ENCODE data around the gene MYCBP. TPM values are rescaled to one million over a fixed set of nuclear protein-coding genes. Genes with fewer than 3 reads are reported as not detected.

MYCBP gene
- total and polyA plus RNA-seq, 2 of the 13 experiments (the other 11 are each of a cell fraction or from before 2014, with no cell fraction given), result 11.4 to 30.4 TPM

DNA sequence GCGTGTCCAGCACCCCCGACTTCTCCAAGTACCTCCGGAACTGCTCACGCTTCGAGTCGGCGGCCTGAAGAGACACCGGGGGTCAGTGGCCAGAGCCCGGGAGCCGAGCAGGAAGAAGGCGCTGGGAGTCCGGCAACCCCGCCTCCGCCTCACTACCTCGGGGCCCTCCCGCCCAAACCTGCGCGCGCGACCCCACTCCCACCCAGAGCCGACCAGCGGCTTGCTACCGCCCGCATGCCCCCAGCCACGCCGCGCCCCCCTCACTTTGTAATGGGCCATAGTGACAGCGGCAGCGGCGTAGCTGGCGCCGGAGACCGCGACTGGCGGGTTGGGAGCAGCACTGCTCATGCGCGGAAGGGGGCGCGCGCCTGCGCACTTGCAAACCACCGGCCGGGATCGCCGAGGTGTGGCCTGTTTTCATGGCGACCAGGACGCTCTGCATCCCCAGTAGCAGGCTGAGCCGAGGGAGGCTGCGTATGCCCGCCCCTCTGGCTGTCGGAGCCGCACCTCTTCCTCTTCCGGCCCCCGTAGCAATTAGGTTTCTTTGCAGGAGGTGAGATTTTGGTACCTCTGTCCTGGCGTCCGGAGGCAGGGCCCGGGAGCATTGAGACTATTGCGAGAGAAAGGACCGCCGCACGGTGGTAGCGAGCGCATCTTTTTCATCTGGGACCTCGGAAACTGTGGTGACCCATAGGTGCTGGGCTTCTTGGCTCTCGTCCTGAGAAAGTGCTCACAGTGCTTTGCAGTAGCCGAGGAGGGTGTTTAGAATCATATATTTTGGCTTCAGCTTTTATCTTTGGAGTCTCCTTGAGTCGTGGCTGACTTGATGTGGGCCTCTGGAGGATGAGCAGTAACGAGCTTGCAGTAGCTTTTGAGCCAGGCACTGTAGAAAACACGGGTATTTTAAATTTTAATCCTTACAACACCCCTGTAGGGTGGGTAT lies at the start of gene MYCBP (continued):
- TF ChIP-seq E2F1 (CRISPR knock-in tag; IDR thresholded peaks at IDR 0.05) (peak; percentile 75), EHMT2 (IDR thresholded peaks at IDR 0.05; ENCODE audit: borderline replicate concordance, low read depth, low read length) (no peak), THAP7 (CRISPR knock-in tag; IDR thresholded peaks at IDR 0.05) (no peak), ATF6 (CRISPR knock-in tag; conservative IDR thresholded peaks at IDR 0.05) (0 out of 2 replicates have a peak, but pooled peaks have one; percentile 27), LRRFIP1 (CRISPR knock-in tag; conservative IDR thresholded peaks at IDR 0.05) (no peak), ZNF451 (CRISPR knock-in tag; IDR thresholded peaks at IDR 0.05) (no peak), HOXA9 (CRISPR knock-in tag; IDR thresholded peaks at IDR 0.05; ENCODE audit: borderline replicate concordance) (no peak), ZNF839 (CRISPR knock-in tag; IDR thresholded peaks at IDR 0.05; ENCODE audit: borderline replicate concordance) (0 out of 2 replicates have a peak, but pooled peaks have one; percentile 52), NCOA2 (CRISPR knock-in tag; IDR thresholded peaks at IDR 0.05) (peak; percentile 26; the same call in 1 of the 2 replicates), NR3C1 (CRISPR knock-in tag; IDR thresholded peaks at IDR 0.05) (no peak), KLF6 (CRISPR knock-in tag; IDR thresholded peaks at IDR 0.05) (0 out of 2 replicates have a peak, but pooled peaks have one; percentile 60), NFIB (CRISPR knock-in tag; IDR thresholded peaks at IDR 0.05; ENCODE audit: borderline replicate concordance) (no peak), BRD4 (CRISPR knock-in tag; IDR thresholded peaks at IDR 0.05) (no peak), RFXANK (CRISPR knock-in tag; IDR thresholded peaks at IDR 0.05) (peak; percentile 31; the same call in 1 of the 2 replicates), ZBTB1 (CRISPR knock-in tag; IDR thresholded peaks at IDR 0.05; ENCODE audit: borderline replicate concordance) (no peak), NFYB (CRISPR knock-in tag; IDR thresholded peaks at IDR 0.05) (no peak; the same call in 1 of the 2 replicates), ZNF709 (CRISPR knock-in tag; IDR thresholded peaks at IDR 0.05) (no peak; the same call in 1 of the 2 replicates), ZNF317 (CRISPR knock-in tag; IDR thresholded peaks at IDR 0.05) (peak; percentile 53; the same call in 1 of the 2 replicates), RARG (CRISPR knock-in tag; IDR thresholded peaks at IDR 0.05; ENCODE audit: low read depth) (no peak), HOXD1 (CRISPR knock-in tag; IDR thresholded peaks at IDR 0.05) (no peak), ZMYM4 (CRISPR knock-in tag; IDR thresholded peaks at IDR 0.05) (peak; percentile 50; the same call in 1 of the 2 replicates), MEIS1 (CRISPR knock-in tag; IDR thresholded peaks at IDR 0.05; ENCODE audit: borderline replicate concordance) (no peak)
- TF ChIP-seq, protein P1, sequence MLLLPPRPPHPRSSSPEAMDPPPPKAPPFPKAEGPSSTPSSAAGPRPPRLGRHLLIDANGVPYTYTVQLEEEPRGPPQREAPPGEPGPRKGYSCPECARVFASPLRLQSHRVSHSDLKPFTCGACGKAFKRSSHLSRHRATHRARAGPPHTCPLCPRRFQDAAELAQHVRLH (CRISPR knock-in tag; IDR thresholded peaks at IDR 0.05; ENCODE audit: borderline replicate concordance, low read depth), result peak; percentile 20; the same call in 1 of the 2 replicates

All from HepG2 (cell line).